Neural crest cell (in vitro differentiated cells): Measurements from ENCODE around the gene SLC12A7. TPM values are rescaled to one million over a fixed set of nuclear protein-coding genes. Genes with fewer than 3 reads are reported as not detected.

Experiments
- DNase-seq: peaks from one replicate; pipeline ENCODE4 v3.0.0; 2021; ENCODE audit warnings: low read depth, mixed read lengths, low spot score
- H3K27ac Mint-ChIP-seq: one replicate; pipeline ENCODE4 v1.8.0; 2021; ENCODE audit warnings: mild to moderate bottlenecking, mixed read lengths; ENCODE audit not compliant: unreplicated experiment
- H3K27me3 Mint-ChIP-seq: 2 replicates; pipeline ENCODE4 v1.8.0; 2021; ENCODE audit warnings: low read depth, mild to moderate bottlenecking, mixed read lengths
- H3K36me3 Mint-ChIP-seq: 2 replicates; pipeline ENCODE4 v1.8.0; 2021; ENCODE audit warnings: low read depth, mild to moderate bottlenecking, mixed read lengths
- H3K4me1 Mint-ChIP-seq: 2 replicates; pipeline ENCODE4 v1.8.0; 2021; ENCODE audit warnings: mixed read lengths
- H3K4me3 Mint-ChIP-seq: one replicate; pipeline ENCODE4 v1.8.0; 2021; ENCODE audit warnings: mild to moderate bottlenecking, mixed read lengths
- H3K9me3 Mint-ChIP-seq: 2 replicates; pipeline ENCODE4 v1.8.0; 2021; ENCODE audit warnings: mixed read lengths
- CTCF ChIP-seq: fragments of 200-600 bp; sonication (generic); conservative IDR thresholded peaks from 2 replicates; pipeline ENCODE4 v1.5.0; 2021; ENCODE audit warnings: antibody characterized with exemption, mild to moderate bottlenecking
- total RNA-seq: library from RNA; stranded (reverse); gene quantifications from 2 replicates; pipeline ENCODE4 v1.2.1, GENCODE V29; 2021

Gene SLC12A7
- total RNA-seq, 1 donor from 2014 or later = 40.7 TPM

GRCh38 chr5:1092122-1092521, 19.7 kb downstream of the SLC12A7 start:
- no peaks in the 10 kb centered on the region for H3K9me3 Mint-ChIP-seq
- H3K27ac Mint-ChIP-seq = no peak overlapping the region
- peaks cover 7% of the 10 kb centered on the region for H3K4me1 Mint-ChIP-seq
- H3K36me3 Mint-ChIP-seq = no peaks in the 10 kb centered on the region
- no peaks in the 10 kb centered on the region for H3K27me3 Mint-ChIP-seq
- TF ChIP-seq CTCF = no peak
- DNase-seq = no peak
- H3K4me3 Mint-ChIP-seq = no peak overlapping the region

GRCh38 chr5:1091632-1092031, 20.2 kb downstream of the SLC12A7 start:
- H3K9me3 Mint-ChIP-seq = no peaks in the 10 kb centered on the region
- peaks cover 5% of the 10 kb centered on the region for H3K4me1 Mint-ChIP-seq
- no peak for TF ChIP-seq CTCF
- DNase-seq = no peak
- no peak overlapping the region for H3K4me3 Mint-ChIP-seq
- no peaks in the 10 kb centered on the region for H3K36me3 Mint-ChIP-seq
- H3K27me3 Mint-ChIP-seq = no peaks in the 10 kb centered on the region
- no peak overlapping the region for H3K27ac Mint-ChIP-seq

GRCh38 chr5:1090538-1090937, 21.3 kb downstream of the SLC12A7 start:
- no peaks in the 10 kb centered on the region for H3K4me1 Mint-ChIP-seq
- TF ChIP-seq CTCF = no peak
- no peak overlapping the region for H3K4me3 Mint-ChIP-seq
- H3K27ac Mint-ChIP-seq = no peak overlapping the region
- H3K36me3 Mint-ChIP-seq = no peaks in the 10 kb centered on the region
- H3K9me3 Mint-ChIP-seq = no peaks in the 10 kb centered on the region
- no peaks in the 10 kb centered on the region for H3K27me3 Mint-ChIP-seq
- DNase-seq = no peak

- Mint-ChIP-seq H3K9me3 (no peaks in the 10 kb centered on the region), H3K27me3 (no peaks in the 10 kb centered on the region), H3K27ac (no peak overlapping the region), H3K4me3 (no peak overlapping the region), H3K36me3 (no peaks in the 10 kb centered on the region), H3K4me1 (no peaks in the 10 kb centered on the region)
- no peak for DNase-seq
- no peak for TF ChIP-seq CTCF
Measured at GRCh38 chr5:1089621-1090040, 22.2 kb downstream of the SLC12A7 start.

- no peak for TF ChIP-seq CTCF
- DNase-seq = no peak
- Mint-ChIP-seq H3K4me3 (no peak overlapping the region), H3K27me3 (no peaks in the 10 kb centered on the region), H3K36me3 (no peaks in the 10 kb centered on the region), H3K27ac (no peak overlapping the region), H3K9me3 (no peaks in the 10 kb centered on the region), H3K4me1 (no peaks in the 10 kb centered on the region)
Measured at GRCh38 chr5:1089146-1089545, 22.7 kb downstream of the SLC12A7 start.

DNA sequence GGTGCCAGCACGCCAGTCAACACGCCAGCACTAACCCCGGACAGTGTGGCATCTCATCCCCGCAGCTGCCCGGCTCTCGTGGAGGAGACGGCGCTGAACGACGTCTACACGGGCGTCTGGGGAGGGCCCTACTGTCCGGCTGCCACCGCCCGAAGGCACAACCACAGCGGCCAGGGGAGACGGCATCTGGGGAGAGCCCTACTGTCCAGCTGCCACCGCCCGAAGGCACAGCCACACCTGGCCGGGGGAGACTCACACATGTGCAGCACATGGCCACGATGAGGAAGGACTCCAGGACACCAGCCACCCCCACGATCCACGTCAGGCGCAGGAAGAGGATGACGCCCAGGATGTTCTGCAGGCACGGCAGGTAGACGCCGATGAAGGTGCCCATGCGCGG, 23.1 kb downstream of the SLC12A7 start:
- H3K27me3 Mint-ChIP-seq = no peaks in the 10 kb centered on the region
- no peak overlapping the region for H3K4me3 Mint-ChIP-seq
- H3K9me3 Mint-ChIP-seq = no peaks in the 10 kb centered on the region
- no peaks in the 10 kb centered on the region for H3K4me1 Mint-ChIP-seq
- no peak for TF ChIP-seq CTCF
- DNase-seq = no peak
- no peak overlapping the region for H3K27ac Mint-ChIP-seq
- H3K36me3 Mint-ChIP-seq = no peaks in the 10 kb centered on the region
